DND-41 (cell line): ENCODE data around the gene LRRTM4.

Experiments
- ATAC-seq: fragments of 200-7000 bp; cut with Tn5 transposase; 3 replicates; pipeline ENCODE4 v1.9.1; 2021; ENCODE audit warnings: low read depth; ENCODE audit not compliant: insufficient read depth
- DNase-seq: peaks from one replicate; pipeline ENCODE4 v3.0.0-alpha.2; 2020
- H2AFZ ChIP-seq: 2 replicates; pipeline ENCODE4 v1.6.0; 2012; ENCODE audit warnings: low read depth, low read length
- H3K27ac ChIP-seq: 2 replicates; pipeline ENCODE4 v1.5.1; 2012; ENCODE audit warnings: low read length, inconsistent platforms
- H3K27me3 ChIP-seq: fragments of 200-600 bp; sonication (generic); 2 replicates; pipeline ENCODE4 v1.6.0; 2012; ENCODE audit warnings: low read length, mild to moderate bottlenecking, inconsistent platforms; ENCODE audit not compliant: insufficient read depth, poor library complexity
- H3K36me3 ChIP-seq: 2 replicates; pipeline ENCODE4 v1.5.1; 2012; ENCODE audit warnings: low read length, inconsistent platforms; ENCODE audit not compliant: insufficient read depth
- H3K4me1 ChIP-seq: 2 replicates; pipeline ENCODE4 v1.5.1; 2012; ENCODE audit warnings: mild to moderate bottlenecking, low read length; ENCODE audit not compliant: insufficient read depth
- H3K4me2 ChIP-seq: 2 replicates; pipeline ENCODE4 v1.6.0; 2012; ENCODE audit warnings: mild to moderate bottlenecking, moderate library complexity, low read length, inconsistent platforms; ENCODE audit not compliant: insufficient read depth
- H3K4me3 ChIP-seq, 2 experiments: fragments of 200-600 bp in 1 of 2; shearing (Covaris generic) in 1 of 2; 2 replicates each; pipeline ENCODE4 v1.5.1; 2012 to 2016; ENCODE audit warnings: inconsistent platforms in 2 of 2, low read length in 2 of 2, mild to moderate bottlenecking in 2 of 2, low read depth in 1 of 2, moderate library complexity in 1 of 2
- H3K79me2 ChIP-seq: 2 replicates; pipeline ENCODE4 v1.6.0; 2012; ENCODE audit warnings: low read length, inconsistent platforms; ENCODE audit not compliant: insufficient read depth
- H3K9ac ChIP-seq: 2 replicates; pipeline ENCODE4 v1.6.0; 2012; ENCODE audit warnings: low read depth, mild to moderate bottlenecking, inconsistent platforms, low read length, moderate library complexity
- H3K9me3 ChIP-seq: 2 replicates; pipeline ENCODE4 v1.5.1; 2012; ENCODE audit warnings: low read length, moderate library complexity, mild to moderate bottlenecking, inconsistent platforms; ENCODE audit not compliant: insufficient read depth, severe bottlenecking
- H4K20me1 ChIP-seq: 2 replicates; pipeline ENCODE4 v1.6.0; 2012; ENCODE audit warnings: low read length; ENCODE audit not compliant: insufficient read depth
- CTCF ChIP-seq: IDR thresholded peaks from 2 replicates; pipeline ENCODE4 v1.5.1; 2012; ENCODE audit warnings: borderline replicate concordance, low read length, moderate library complexity, mild to moderate bottlenecking; ENCODE audit not compliant: poor library complexity, severe bottlenecking; ENCODE audit errors: extremely low read depth
- EZH2 ChIP-seq: IDR thresholded peaks from 3 replicates; pipeline ENCODE4 v1.6.1; 2012; ENCODE audit warnings: borderline replicate concordance, low read depth, mild to moderate bottlenecking, moderate library complexity, low read length, inconsistent platforms; ENCODE audit not compliant: severe bottlenecking

Gene LRRTM4

GRCh38 chr2:77421971-77422370 lies 100.2 kb downstream of the LRRTM4 start:
- DNase-seq (no peak), ATAC-seq (no peak)
- Histone ChIP-seq H4K20me1 (no peaks in the 10 kb centered on the region), H3K4me2 (no peak overlapping the region), H3K4me1 (no peaks in the 10 kb centered on the region), H3K27me3 (no peaks in the 10 kb centered on the region), H3K27ac (no peak overlapping the region), H2AFZ (no peak overlapping the region), H3K9me3 (no peaks in the 10 kb centered on the region), H3K9ac (no peak overlapping the region), H3K36me3 (no peaks in the 10 kb centered on the region), H3K4me3 (no peak overlapping the region), H3K79me2 (no peaks in the 10 kb centered on the region)
- TF ChIP-seq CTCF (no peak), EZH2 (no peak)

GRCh38 chr2:77418537-77418936 lies 103.6 kb downstream of the LRRTM4 start:
- ATAC-seq (no peak), DNase-seq (no peak)
- Histone ChIP-seq H2AFZ (no peak overlapping the region), H3K27me3 (no peaks in the 10 kb centered on the region), H3K79me2 (no peaks in the 10 kb centered on the region), H4K20me1 (no peaks in the 10 kb centered on the region), H3K27ac (no peak overlapping the region), H3K4me2 (no peak overlapping the region), H3K36me3 (no peaks in the 10 kb centered on the region), H3K9me3 (no peaks in the 10 kb centered on the region), H3K4me3 (no peak overlapping the region), H3K4me1 (no peaks in the 10 kb centered on the region), H3K9ac (no peak overlapping the region)
- TF ChIP-seq CTCF (no peak), EZH2 (no peak)

GRCh38 chr2:77404189-77404588 lies 118.0 kb downstream of the LRRTM4 start:
- ATAC-seq (no peak), DNase-seq (no peak)
- H3K4me1 ChIP-seq = no peaks in the 10 kb centered on the region

More at GRCh38 chr2:77404189-77404588, 118.0 kb downstream of the LRRTM4 start:
- no peak overlapping the region for H3K9ac ChIP-seq
- no peak overlapping the region for H3K4me3 ChIP-seq
- no peaks in the 10 kb centered on the region for H3K27me3 ChIP-seq
- no peak overlapping the region for H3K27ac ChIP-seq
- H3K36me3 ChIP-seq = no peaks in the 10 kb centered on the region
- H3K9me3 ChIP-seq = no peaks in the 10 kb centered on the region
- no peaks in the 10 kb centered on the region for H4K20me1 ChIP-seq
- H3K4me2 ChIP-seq = no peak overlapping the region
- TF ChIP-seq EZH2 (no peak), CTCF (no peak)
- no peak overlapping the region for H2AFZ ChIP-seq
- H3K79me2 ChIP-seq = no peaks in the 10 kb centered on the region
